ENCODE data around the gene AMPD3. TPM values are rescaled to one million over a fixed set of nuclear protein-coding genes. Genes with fewer than 3 reads are reported as not detected.

AMPD3 gene
- total RNA-seq (2014; rRNA removed; shearing (Covaris generic)), result 11.8 and 17.2 TPM in 2 replicates

DNA sequence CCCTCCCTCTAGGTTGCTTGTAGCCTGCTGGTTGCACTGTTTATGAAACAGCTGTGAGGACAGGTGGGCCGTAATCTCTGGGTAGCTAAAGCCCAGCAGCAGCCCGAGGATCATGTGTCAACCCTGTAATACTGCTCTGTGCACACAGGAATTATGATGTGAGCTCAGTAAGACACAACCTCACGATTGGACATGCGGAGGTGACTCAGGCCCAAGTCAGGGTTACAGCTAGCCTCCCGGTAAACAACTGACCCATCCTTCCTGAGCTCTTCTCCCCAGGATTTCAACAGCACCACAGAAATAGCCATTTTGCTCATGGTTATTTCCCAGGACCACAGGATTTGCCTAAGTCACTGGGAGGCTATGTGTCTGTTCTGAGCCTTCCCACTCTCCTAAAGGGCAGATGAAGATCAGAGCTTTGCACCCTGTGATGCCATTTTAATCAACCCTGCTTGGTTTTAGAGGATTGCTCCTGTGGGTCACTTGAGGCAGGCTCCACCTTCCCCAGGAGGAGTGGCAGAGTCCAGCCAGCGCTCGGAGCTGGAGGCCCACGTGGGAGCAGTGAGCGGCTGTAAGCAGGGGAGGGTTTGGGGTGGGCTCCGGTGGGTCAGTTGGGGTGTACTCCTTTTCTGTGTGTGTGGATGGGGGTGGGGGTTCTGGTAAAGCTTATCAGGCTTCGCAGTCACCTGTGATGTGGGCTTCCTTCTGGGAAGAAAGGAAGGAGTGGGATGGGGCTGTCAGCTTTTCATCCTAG, at the start of gene AMPD3:
Gene AMPD3 (plus strand): TSS at position 387 of the 754 bp plus-strand sequence. CDS start 6,256 bp downstream, outside the sequence.
- DNase-seq (ENCODE audit: low read depth), result peak; percentile 96

GRCh38 chr11:10405865-10406592, 49.0 kb upstream of the AMPD3 start:
- DNase-seq (ENCODE audit: low read depth), result peak; percentile 89

- DNase-seq (ENCODE audit: low read depth), result peak; percentile 89
Measured at GRCh38 chr11:10407055-10407454, 48.0 kb upstream of the AMPD3 start.

- DNase-seq (ENCODE audit: low read depth), result no peak
Measured at GRCh38 chr11:10407749-10408685, 47.0 kb upstream of the AMPD3 start.

- peak; percentile 38 for DNase-seq (ENCODE audit: low read depth)
Measured at GRCh38 chr11:10409207-10409661, 45.8 kb upstream of the AMPD3 start.

DNA sequence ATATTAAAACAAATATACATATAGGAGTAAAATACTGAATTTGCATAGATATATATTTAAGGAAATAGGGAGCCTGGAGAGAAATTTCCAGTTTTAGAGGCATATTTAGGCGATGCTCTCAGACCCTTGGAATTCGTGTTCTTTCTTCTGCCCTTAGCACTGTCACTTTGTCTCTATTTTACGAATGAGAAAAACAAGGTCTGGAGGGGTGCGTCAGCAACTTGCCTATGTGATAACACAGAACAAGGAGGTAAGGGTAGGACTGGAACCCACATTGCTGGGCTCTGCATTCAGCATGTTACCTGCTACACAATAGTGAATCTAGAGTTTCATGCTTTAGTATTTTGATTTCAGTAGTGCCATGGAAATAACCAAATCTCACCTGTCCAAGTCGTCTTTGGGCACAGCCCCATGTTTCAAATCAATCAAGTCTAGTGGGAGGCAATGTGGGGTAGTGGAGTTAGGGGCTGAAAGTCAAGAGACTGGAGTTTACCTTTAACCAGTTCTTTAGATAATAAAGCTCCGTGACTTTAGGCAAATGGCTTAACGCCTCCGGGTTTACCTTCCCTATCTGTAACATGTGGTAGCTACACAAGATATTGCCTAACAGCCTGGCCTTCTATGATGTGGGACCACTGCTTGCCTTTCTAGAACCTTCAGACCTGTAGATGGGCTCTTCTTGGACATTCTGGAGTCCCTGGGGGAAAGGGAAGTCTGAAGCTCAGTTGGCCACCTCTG, 44.8 kb upstream of the AMPD3 start:
- DNase-seq (ENCODE audit: low read depth), result no peak

DNA sequence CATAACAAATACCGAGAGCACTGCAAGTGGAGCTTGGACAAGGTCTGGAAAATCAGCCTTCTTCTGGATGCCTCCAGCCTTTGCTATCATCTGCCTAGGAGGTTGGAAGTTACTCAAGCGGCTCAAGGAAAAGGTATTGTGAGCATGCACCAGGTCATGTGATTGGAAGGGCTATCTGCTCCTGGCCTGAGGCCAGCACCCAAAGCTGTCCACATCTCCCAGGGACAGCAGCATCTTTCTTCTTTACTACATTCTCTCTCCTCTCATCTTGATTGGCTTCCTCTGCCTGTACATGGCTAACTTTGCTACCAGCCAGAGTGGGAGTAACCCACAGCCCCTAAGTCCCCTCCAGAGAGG, 44.2 kb upstream of the AMPD3 start:
- no peak for DNase-seq (ENCODE audit: low read depth)

- no peak for DNase-seq (ENCODE audit: low read depth)
Measured at GRCh38 chr11:10412266-10412665, 42.8 kb upstream of the AMPD3 start.

DNA sequence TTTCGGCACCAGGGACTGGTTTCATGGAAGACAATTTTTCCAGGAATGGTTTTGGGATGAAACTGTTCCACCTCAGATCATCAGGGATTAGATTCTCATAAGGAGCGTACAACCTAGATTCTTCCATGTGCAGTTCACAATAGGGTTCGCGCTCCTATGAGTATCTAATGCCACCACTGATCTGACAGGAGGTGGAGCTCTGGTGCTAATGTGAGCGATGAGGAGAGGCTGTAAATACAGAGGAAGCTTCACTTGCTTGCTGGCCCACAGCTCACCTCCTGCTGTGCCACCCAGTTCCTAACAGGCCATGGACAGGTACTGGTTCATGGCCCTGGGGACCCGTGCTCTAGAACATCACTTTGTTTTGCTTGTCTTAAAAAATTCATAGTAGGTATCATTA, 41.8 kb upstream of the AMPD3 start:
- peak; percentile 66 for DNase-seq (ENCODE audit: low read depth)

GRCh38 chr11:10414181-10414580, 40.9 kb upstream of the AMPD3 start:
- no peak for DNase-seq (ENCODE audit: low read depth)

GRCh38 chr11:10414659-10415058, 40.4 kb upstream of the AMPD3 start:
- DNase-seq (ENCODE audit: low read depth), result peak; percentile 50

GRCh38 chr11:10415817-10416392, 39.2 kb upstream of the AMPD3 start:
- no peak for DNase-seq (ENCODE audit: low read depth)

DNA sequence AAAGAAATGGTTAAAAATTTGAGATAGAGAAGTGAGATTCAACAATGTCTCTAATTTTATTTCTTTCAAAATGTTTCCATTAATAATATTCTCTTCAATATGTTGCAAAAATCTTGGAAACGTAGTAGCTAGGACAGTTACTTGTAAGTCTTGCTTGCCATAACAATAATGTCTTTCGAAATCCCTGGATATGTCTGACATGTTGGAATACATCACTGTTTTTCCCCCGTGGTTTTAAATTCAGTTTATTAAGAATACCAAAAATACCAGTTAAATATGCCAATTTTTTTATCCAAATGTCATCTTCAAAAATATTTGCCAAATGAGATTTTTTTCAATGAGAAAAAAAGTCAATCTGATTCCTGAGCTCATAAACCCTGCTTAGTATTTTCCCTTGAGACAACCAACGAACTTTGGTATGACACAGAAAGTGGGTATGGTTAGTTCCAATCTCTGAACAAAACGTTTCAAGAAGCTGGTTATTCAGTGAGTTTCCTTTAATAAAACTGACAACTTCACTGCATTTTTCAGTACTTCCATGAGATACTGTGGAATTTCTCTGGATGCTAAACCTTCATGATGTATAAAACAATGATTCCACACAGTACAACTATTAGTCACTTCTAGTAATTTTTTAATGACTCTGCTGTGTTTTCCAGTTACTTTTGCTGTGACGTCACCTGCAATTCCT, 36.7 kb upstream of the AMPD3 start:
- DNase-seq (ENCODE audit: low read depth), result no peak

- no peak for DNase-seq (ENCODE audit: low read depth)
Measured at GRCh38 chr11:10418950-10419310, 36.1 kb upstream of the AMPD3 start.

DNA sequence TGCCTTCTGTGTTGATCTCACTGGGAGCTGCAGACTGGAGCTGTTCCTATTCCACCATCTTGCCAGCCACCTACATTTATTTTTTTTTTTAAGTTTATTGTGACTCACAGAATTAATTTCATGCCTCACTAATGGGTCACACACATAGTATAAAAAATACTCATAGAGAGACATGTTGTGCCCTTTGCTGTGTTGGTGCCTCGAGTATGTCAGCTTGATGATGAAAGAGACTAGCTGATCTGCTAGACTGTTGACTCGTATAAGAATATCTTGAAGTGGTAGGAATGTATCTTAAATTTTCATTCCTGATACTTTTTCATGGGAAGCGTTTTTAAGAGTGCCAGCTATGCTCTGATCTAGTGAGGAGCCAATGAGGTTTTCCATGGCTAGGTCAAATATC, 28.6 kb upstream of the AMPD3 start:
- peak; percentile 47 for DNase-seq (ENCODE audit: low read depth)

GRCh38 chr11:10428453-10428852, 26.6 kb upstream of the AMPD3 start:
- no peak for DNase-seq (ENCODE audit: low read depth)

GRCh38 chr11:10429526-10429925, 25.5 kb upstream of the AMPD3 start:
- DNase-seq (ENCODE audit: low read depth), result no peak

DNA sequence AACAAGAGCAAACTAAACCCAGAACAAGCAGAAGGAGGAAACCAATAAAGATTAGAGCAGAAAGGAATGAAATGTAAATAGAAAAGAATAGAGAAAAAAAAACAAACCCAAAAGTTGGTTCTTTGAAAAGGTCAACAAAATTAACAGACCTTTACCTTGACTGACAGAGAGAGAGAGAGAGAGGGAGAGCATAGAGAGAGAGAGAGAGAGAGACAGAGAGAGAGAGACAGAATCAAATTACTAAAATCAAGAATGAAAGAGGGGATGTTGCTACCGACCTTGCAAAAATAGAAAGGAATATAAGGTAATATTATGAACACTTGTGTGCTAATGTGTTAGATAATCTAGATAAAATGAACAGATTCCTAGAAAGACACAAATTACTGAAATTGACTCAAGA, 22.6 kb upstream of the AMPD3 start:
- DNase-seq (ENCODE audit: low read depth), result no peak

GRCh38 chr11:10432971-10433370, 22.1 kb upstream of the AMPD3 start:
- DNase-seq (ENCODE audit: low read depth), result no peak

DNA sequence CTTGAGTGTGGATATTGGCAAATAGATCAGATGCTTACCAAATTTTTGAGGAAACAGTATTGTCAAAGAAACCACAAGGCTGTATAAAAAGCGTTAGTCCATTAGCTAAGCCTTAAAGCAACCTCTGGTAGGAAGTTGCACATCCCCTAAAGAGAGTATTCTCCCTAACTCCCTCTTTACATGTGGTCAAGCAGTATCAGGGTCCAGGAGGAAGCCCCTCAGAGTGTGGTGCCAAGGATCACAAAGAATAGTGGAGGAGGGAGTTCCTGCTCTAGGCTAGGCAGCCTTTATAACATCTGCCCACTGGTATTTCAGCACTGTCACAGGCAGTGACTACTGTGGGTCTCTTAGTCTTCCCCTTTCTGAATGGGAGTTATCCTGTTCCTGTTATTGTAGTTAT, 18.8 kb upstream of the AMPD3 start:
- no peak for DNase-seq (ENCODE audit: low read depth)
